ENCODE data around the gene MYL11. TPM values are rescaled to one million over a fixed set of nuclear protein-coding genes. Genes with fewer than 3 reads are reported as not detected.

Gene MYL11
- total RNA-seq, 1 experiment from 2014 or later = not detected

GRCh38 chr16:30354423-30355143 lies 20.0 kb upstream of the MYL11 start:
- intact Hi-C loops (cut with micrococcal nuclease) = loop anchor here (1.0 kb wide), 1 partner anchor 41 kb away; the partner anchor contains the start of gene ZNF48
- ChIA-PET RAD21 (ENCODE audit: low non-redundant PET in 1 of 2, low total read pairs in 2 of 2, uncharacterized antibody in 2 of 2, unreplicated experiment in 2 of 2) (interaction anchor here (1.0 to 1.2 kb wide), 2 partner anchors 41 to 75 kb away, joined by 3 to 4 read pairs; partner anchors contain the start of genes DCTPP1 (in 1 of the 2) and ZNF48 (in 1 of the 2)), POLR2A (interaction anchor here (2.5 kb wide), 1 partner anchor 16 kb away, joined by 15 read pairs; the partner anchor contains the start of gene TBC1D10B), CTCF (interaction anchor here (0.6 to 2.0 kb wide), 4 partner anchors 10 to 242 kb away, joined by 3 to 10 read pairs (median 6); partner anchors contain the start of gene TBC1D10B)
- ATAC-seq = peak; percentile 33
- Histone ChIP-seq H3K4me1 (ENCODE audit: control insufficient read depth in 1 of 2, insufficient read depth in 2 of 2, low read length in 2 of 2) (peaks cover 39 to 54% of the 10 kb centered on the region in 2 experiments), H3K27me3 (ENCODE audit: insufficient read depth, low read length) (no peaks in the 10 kb centered on the region), H2AFZ (ENCODE audit: low read depth, low read length, poor library complexity, severe bottlenecking) (no peak overlapping the region), H3K9ac (ENCODE audit: low read length) (peak overlapping the region; percentile 99), H3K27ac (ENCODE audit: low read depth, low read length) (peak overlapping the region; percentile 92), H3K79me2 (ENCODE audit: insufficient read depth, low read length) (peaks cover 34% of the 10 kb centered on the region), H3K9me3 (ENCODE audit: control insufficient read depth in 1 of 2, insufficient read depth in 1 of 2, low read depth in 1 of 2, low read length in 2 of 2) (no peaks in the 10 kb centered on the region), H3K4me2 (ENCODE audit: low read length) (peak overlapping the region; percentile 74), H3K9me2 (ENCODE audit: insufficient read depth) (no peaks in the 10 kb centered on the region), H3K4me3 (replicated peaks in 1 of 2; ENCODE audit: low read depth in 1 of 2, low read length in 2 of 2) (peak overlapping the region; percentile 86 to 92), H3K36me3 (ENCODE audit: control insufficient read depth in 1 of 2, insufficient read depth in 2 of 2, low read length in 2 of 2) (peaks cover 12 to 55% of the 10 kb centered on the region in 2 experiments; a peak in 2 of 4 replicates), H4K20me1 (ENCODE audit: insufficient read depth) (no peaks in the 10 kb centered on the region)
- DNase-seq (ENCODE audit: low read depth, low spot score) = no peak
- peak; percentile 34; the same call in 1 of the 2 replicates for TF ChIP-seq SIN3A (IDR thresholded peaks at IDR 0.05; ENCODE audit: low read depth)
- TF ChIP-seq ZFX (IDR thresholded peaks at IDR 0.05) = peak; percentile 53; the same call in 1 of the 2 replicates
- no peak for TF ChIP-seq EGR1 (IDR thresholded peaks at IDR 0.05; ENCODE audit: low read depth)
- TSS peak; percentile 70 for BruUV-seq (replicated peaks)

GRCh38 chr16:30355144-30355953 lies 19.3 kb upstream of the MYL11 start, which contains the start of gene CD2BP2:
CD2BP2 (minus strand) TSS chr16:30355308; CDS start chr16:30354681, 627 bp downstream.
- intact Hi-C loops (cut with micrococcal nuclease) = loop anchor here (1.0 kb wide), 1 partner anchor 40 kb away; the partner anchor contains the start of gene ZNF48
- Histone ChIP-seq H3K4me3 (replicated peaks in 1 of 2; ENCODE audit: low read depth in 1 of 2, low read length in 2 of 2) (peak within 1 kb of the TSS; percentile 86 to 92), H3K36me3 (ENCODE audit: control insufficient read depth in 1 of 2, insufficient read depth in 2 of 2, low read length in 2 of 2) (peaks cover 14 to 57% of the 10 kb centered on the region in 2 experiments), H3K4me1 (ENCODE audit: control insufficient read depth in 1 of 2, insufficient read depth in 2 of 2, low read length in 2 of 2) (peaks cover 39 to 54% of the 10 kb centered on the region in 2 experiments), H3K27ac (ENCODE audit: low read depth, low read length) (peak within 1 kb of the TSS; percentile 92), H3K27me3 (ENCODE audit: insufficient read depth, low read length) (no peaks in the 10 kb centered on the region), H4K20me1 (ENCODE audit: insufficient read depth) (no peaks in the 10 kb centered on the region), H3K9me2 (ENCODE audit: insufficient read depth) (no peaks in the 10 kb centered on the region), H3K79me2 (ENCODE audit: insufficient read depth, low read length) (peaks cover 42% of the 10 kb centered on the region), H2AFZ (ENCODE audit: low read depth, low read length, poor library complexity, severe bottlenecking) (no peak within 1 kb of the TSS), H3K4me2 (ENCODE audit: low read length) (peak within 1 kb of the TSS; percentile 74), H3K9me3 (ENCODE audit: control insufficient read depth in 1 of 2, insufficient read depth in 1 of 2, low read depth in 1 of 2, low read length in 2 of 2) (no peaks in the 10 kb centered on the region), H3K9ac (ENCODE audit: low read length) (peak within 1 kb of the TSS; percentile 99)
- DNase-seq (ENCODE audit: low read depth, low spot score) (peak; percentile 99), ATAC-seq (peak; percentile 81)
- ChIA-PET RAD21 (ENCODE audit: low non-redundant PET in 1 of 2, low total read pairs in 2 of 2, uncharacterized antibody in 2 of 2, unreplicated experiment in 2 of 2) (interaction anchor here (1.0 to 1.2 kb wide), 2 partner anchors 40 to 74 kb away, joined by 3 to 4 read pairs; partner anchors contain the start of genes DCTPP1 (in 1 of the 2) and ZNF48 (in 1 of the 2)), CTCF (interaction anchor here (0.6 to 2.0 kb wide), 4 partner anchors 9 to 243 kb away, joined by 3 to 10 read pairs (median 6); partner anchors contain the start of gene TBC1D10B), POLR2A (interaction anchor here (2.5 kb wide), 1 partner anchor 15 kb away, joined by 15 read pairs; the partner anchor contains the start of gene TBC1D10B)
- TSS peak; percentile 93 for BruUV-seq (replicated peaks)
- TF ChIP-seq JUND (IDR thresholded peaks at IDR 0.05) (peak; percentile 13; the same call in 1 of the 2 replicates), ZNF274 (IDR thresholded peaks at IDR 0.05; ENCODE audit: low read depth, low read length) (no peak), EZH2 (IDR thresholded peaks at IDR 0.05) (no peak), ELF1 (IDR thresholded peaks at IDR 0.05; ENCODE audit: borderline replicate concordance, low read depth) (peak; percentile 99), EGR1 (IDR thresholded peaks at IDR 0.05; ENCODE audit: low read depth) (peak; percentile 92), REST (IDR thresholded peaks at IDR 0.05; ENCODE audit: low read depth) (no peak), SP1 (IDR thresholded peaks at IDR 0.05; ENCODE audit: low read depth) (peak; percentile 57), POLR2AphosphoS5 (IDR thresholded peaks at IDR 0.05; ENCODE audit: low read depth, low read length) (peak; percentile 78), MAX (IDR thresholded peaks at IDR 0.05) (peak; percentile 92), TCF7L2 (IDR thresholded peaks at IDR 0.05; ENCODE audit: borderline replicate concordance, extremely low read depth, insufficient read depth, insufficient read length) (no peak)
